Loucy (cell line): ENCODE measurements around the gene UNC93A.

Experiments
- H2AFZ ChIP-seq: fragments of 200-600 bp; sonication (generic); 2 replicates; pipeline ENCODE4 v1.6.0; 2016; ENCODE audit warnings: antibody characterized with exemption, mild to moderate bottlenecking, low read length, moderate library complexity
- H3F3A ChIP-seq: fragments of 200-600 bp; 2 replicates; pipeline ENCODE4 v1.6.0; 2016; ENCODE audit warnings: antibody characterized with exemption, low read depth, mild to moderate bottlenecking
- H3K27me3 ChIP-seq: fragments of 200-600 bp; sonication (generic); 2 replicates; pipeline ENCODE4 v1.6.1; 2014; ENCODE audit warnings: low read length, mild to moderate bottlenecking; ENCODE audit not compliant: insufficient read depth, poor library complexity, severe bottlenecking
- H3K36me3 ChIP-seq: fragments of 200-600 bp; sonication (generic); 2 replicates; pipeline ENCODE4 v1.6.1; 2016; ENCODE audit warnings: low read length; ENCODE audit not compliant: insufficient read depth
- H3K4me1 ChIP-seq: fragments of 200-600 bp; sonication (generic); 2 replicates; pipeline ENCODE4 v1.5.1; 2014; ENCODE audit warnings: low read length, mild to moderate bottlenecking; ENCODE audit not compliant: insufficient read depth, poor library complexity, severe bottlenecking
- H3K4me2 ChIP-seq: fragments of 200-600 bp; sonication (generic); 2 replicates; pipeline ENCODE4 v1.6.0; 2014; ENCODE audit warnings: antibody characterized with exemption, low read length, low read depth, mild to moderate bottlenecking; ENCODE audit not compliant: poor library complexity, severe bottlenecking
- H3K4me3 ChIP-seq: fragments of 200-600 bp; sonication (generic); 2 replicates; pipeline ENCODE4 v1.5.1; 2014; ENCODE audit warnings: low read length, mild to moderate bottlenecking, mixed read lengths; ENCODE audit not compliant: poor library complexity, severe bottlenecking
- H3K79me2 ChIP-seq: fragments of 200-600 bp; sonication (generic); 2 replicates; pipeline ENCODE4 v1.6.1; 2014; ENCODE audit warnings: low read length; ENCODE audit not compliant: insufficient read depth
- H3K9ac ChIP-seq: fragments of 200-600 bp; sonication (generic); 2 replicates; pipeline ENCODE4 v1.6.0; 2014; ENCODE audit warnings: mild to moderate bottlenecking, low read depth, low read length, moderate library complexity; ENCODE audit not compliant: poor library complexity, severe bottlenecking
- H3K9me2 ChIP-seq: fragments of 200-600 bp; sonication (generic); replicated peaks from 2 replicates; pipeline ENCODE4 v1.6.1; 2016; ENCODE audit warnings: low read depth, low read length, mixed read lengths
- H3K9me3 ChIP-seq: fragments of 200-600 bp; sonication (generic); 2 replicates; pipeline ENCODE4 v1.6.1; 2014; ENCODE audit warnings: mild to moderate bottlenecking, antibody characterized with exemption, low read length, low read depth; ENCODE audit not compliant: insufficient read depth
- H4K20me1 ChIP-seq: fragments of 200-600 bp; sonication (generic); 2 replicates; pipeline ENCODE4 v1.6.0; 2014; ENCODE audit warnings: antibody characterized with exemption, low read length, mild to moderate bottlenecking; ENCODE audit not compliant: insufficient read depth, poor library complexity, severe bottlenecking
- CTCF ChIP-seq: fragments of 200-600 bp; sonication (generic); conservative IDR thresholded peaks from 2 replicates; pipeline ENCODE4 v1.5.1; 2014; ENCODE audit warnings: mild to moderate bottlenecking, antibody characterized with exemption, low read length
- EZH2phosphoT487 ChIP-seq: fragments of 200-600 bp; IDR thresholded peaks from 2 replicates; pipeline ENCODE4 v1.6.1; 2018; ENCODE audit warnings: antibody characterized with exemption, mild to moderate bottlenecking, moderate library complexity, borderline replicate concordance

UNC93A gene

GRCh38 chr6:167270499-167271311, 20.4 kb upstream of the UNC93A start:
- Histone ChIP-seq H4K20me1 (no peaks in the 10 kb centered on the region), H3K4me2 (no peak overlapping the region), H3F3A (no peaks in the 10 kb centered on the region), H2AFZ (no peak overlapping the region), H3K79me2 (no peaks in the 10 kb centered on the region), H3K9me3 (no peaks in the 10 kb centered on the region; the same call in 1 of the 2 replicates), H3K36me3 (no peaks in the 10 kb centered on the region), H3K4me1 (no peaks in the 10 kb centered on the region), H3K9me2 (no peaks in the 10 kb centered on the region), H3K27me3 (no peaks in the 10 kb centered on the region), H3K9ac (no peak overlapping the region), H3K4me3 (no peak overlapping the region)
- TF ChIP-seq EZH2phosphoT487, result no peak
- TF ChIP-seq CTCF, result no peak

GRCh38 chr6:167272151-167272550, 19.0 kb upstream of the UNC93A start:
- Histone ChIP-seq H4K20me1 (no peaks in the 10 kb centered on the region), H3K4me3 (no peak overlapping the region), H3K4me1 (no peaks in the 10 kb centered on the region), H3K9me2 (no peaks in the 10 kb centered on the region), H3K9ac (no peak overlapping the region), H3K9me3 (no peaks in the 10 kb centered on the region; the same call in 1 of the 2 replicates), H3K79me2 (no peaks in the 10 kb centered on the region), H3K4me2 (no peak overlapping the region), H2AFZ (no peak overlapping the region), H3F3A (no peaks in the 10 kb centered on the region), H3K27me3 (no peaks in the 10 kb centered on the region), H3K36me3 (no peaks in the 10 kb centered on the region)
- TF ChIP-seq EZH2phosphoT487 (no peak), CTCF (no peak)

- H3K4me1 ChIP-seq, result no peaks in the 10 kb centered on the region
Observed at GRCh38 chr6:167272696-167273379, 18.3 kb upstream of the UNC93A start.

More at GRCh38 chr6:167272696-167273379, 18.3 kb upstream of the UNC93A start:
- no peak for TF ChIP-seq EZH2phosphoT487
- TF ChIP-seq CTCF, result no peak
- Histone ChIP-seq H3K79me2 (no peaks in the 10 kb centered on the region), H2AFZ (no peak overlapping the region), H3K4me2 (no peak overlapping the region), H4K20me1 (no peaks in the 10 kb centered on the region), H3K27me3 (no peaks in the 10 kb centered on the region), H3K9ac (no peak overlapping the region), H3K9me3 (no peaks in the 10 kb centered on the region; the same call in 1 of the 2 replicates), H3K4me3 (no peak overlapping the region), H3F3A (no peaks in the 10 kb centered on the region), H3K9me2 (no peaks in the 10 kb centered on the region), H3K36me3 (no peaks in the 10 kb centered on the region)
